Large intestine (tissue), 3 donors: Measurements from ENCODE around the gene XIST. TPM values are rescaled to one million over a fixed set of nuclear protein-coding genes. Genes with fewer than 3 reads are reported as not detected.
"Not testable (repeated sequence)": the region's sequence is repeated elsewhere in the genome, so short reads cannot be mapped to it uniquely, and the experiment has no call there.

Source experiments
- DNase-seq, 2 donors: peaks; one replicate each; pipeline versions ENCODE4 v3.0.0 to v3.0.0-alpha.2; 2013
- H3K27ac ChIP-seq: one replicate; pipeline ENCODE4 v1.5.1; 2013; ENCODE audit warnings: low read length
- H3K27me3 ChIP-seq: 2 replicates; pipeline ENCODE4 v1.6.1; 2013; ENCODE audit warnings: low read length; ENCODE audit not compliant: control insufficient read depth, insufficient read depth
- H3K36me3 ChIP-seq: 2 replicates; pipeline ENCODE4 v1.6.1; 2013; ENCODE audit warnings: low read length; ENCODE audit not compliant: control insufficient read depth, insufficient read depth
- H3K4me1 ChIP-seq: one replicate; pipeline ENCODE4 v1.6.1; 2013; ENCODE audit warnings: low read length; ENCODE audit not compliant: control insufficient read depth, insufficient read depth
- H3K4me3 ChIP-seq: one replicate; pipeline ENCODE4 v1.5.1; 2013; ENCODE audit warnings: low read length
- H3K9me3 ChIP-seq: one replicate; pipeline ENCODE4 v1.6.1; 2013; ENCODE audit warnings: mild to moderate bottlenecking, low read depth, low read length, moderate library complexity; ENCODE audit not compliant: control insufficient read depth
- WGBS: methylation state at CpG from one replicate; pipeline ENCODE4 v1.1.5; 2013; ENCODE audit warnings: low lambda C conversion rate; ENCODE audit not compliant: insufficient coverage; 5-methylcytosine and 5-hydroxymethylcytosine counted together
- polyA plus RNA-seq: library from polyadenylated mRNA; unstranded; fragments of 120-200 nt; gene quantifications from one replicate; pipeline ENCODE4 v1.2.1, GENCODE V29; 2013

XIST gene
- polyA plus RNA-seq, 1 donor = 0.42 TPM

DNA sequence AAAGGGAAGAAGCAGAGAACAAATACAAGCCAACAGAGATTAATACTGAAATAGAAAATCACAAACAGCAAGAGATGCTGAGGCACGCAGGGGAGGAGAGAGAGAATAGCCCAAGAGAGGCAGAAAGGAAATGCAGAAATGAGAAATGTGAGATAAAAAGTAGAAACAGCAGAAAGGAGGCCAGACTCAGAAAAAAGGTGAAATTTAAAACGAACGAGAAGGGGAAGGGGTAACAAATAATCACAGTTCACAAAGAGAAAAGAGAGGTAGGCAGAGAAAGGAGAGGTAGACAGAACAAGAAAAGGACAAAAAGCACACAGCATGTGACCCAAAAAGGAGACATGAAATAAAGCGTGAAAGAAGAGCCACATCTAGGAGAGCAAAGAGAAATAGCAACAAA lies 25.1 kb downstream of the XIST start:
- H3K27me3 ChIP-seq = no peaks in the 10 kb centered on the region
- 100% methylated on average over 2 of the region's 4 CpGs for WGBS
- no peaks in the 10 kb centered on the region for H3K36me3 ChIP-seq

DNA sequence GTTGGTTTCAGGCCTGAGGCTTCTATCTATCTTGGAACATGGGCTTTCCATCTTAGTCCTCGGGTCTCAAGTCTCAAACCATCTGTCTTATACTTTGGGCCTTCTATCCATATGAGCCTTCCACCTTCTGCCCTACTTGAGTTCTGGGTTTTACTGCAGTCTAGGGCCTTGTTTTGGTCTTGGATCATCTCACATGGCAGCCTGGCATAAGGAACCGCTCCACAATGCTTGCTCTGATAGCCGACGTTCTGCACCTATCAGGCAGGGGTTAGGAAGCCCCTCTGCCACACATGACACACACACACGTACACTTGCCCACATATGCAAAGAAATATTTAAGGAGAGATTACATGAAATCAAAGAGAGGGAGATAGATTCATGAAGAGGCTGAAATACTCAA lies 25.5 kb downstream of the XIST start:
- Histone ChIP-seq H3K9me3 (no peaks in the 10 kb centered on the region), H3K4me3 (no peak overlapping the region), H3K27ac (no peak overlapping the region), H3K4me1 (no peaks in the 10 kb centered on the region), H3K36me3 (no peaks in the 10 kb centered on the region), H3K27me3 (no peaks in the 10 kb centered on the region)
- no peak for DNase-seq
- no CpG with 5 or more reads among the region's 5 CpGs for WGBS

More for the DNA sequence above, 25.1 kb downstream of the XIST start:
- Histone ChIP-seq H3K4me1 (no peaks in the 10 kb centered on the region), H3K9me3 (no peaks in the 10 kb centered on the region), H3K27ac (no peak overlapping the region), H3K4me3 (no peak overlapping the region)
- DNase-seq = no peak

DNA sequence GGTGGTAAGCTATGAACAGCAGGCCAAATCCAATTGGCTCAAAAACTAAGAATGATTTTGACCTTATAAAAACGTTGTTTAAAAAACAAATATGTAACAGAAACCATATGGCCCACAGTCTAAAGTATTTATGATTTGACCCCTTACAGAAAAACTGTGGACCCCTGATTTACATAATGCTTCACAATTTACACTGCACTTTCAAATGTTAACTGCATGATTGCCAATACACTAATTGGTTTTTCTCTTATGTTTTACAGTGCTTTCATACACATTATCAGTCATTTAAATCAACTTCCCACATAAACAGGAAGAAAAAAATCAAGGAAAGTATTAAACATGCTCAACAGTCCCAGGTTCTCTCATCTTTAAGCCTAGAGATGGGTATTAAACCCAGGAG lies 26.9 kb downstream of the XIST start:
- H3K4me3 ChIP-seq = no peak overlapping the region
- H3K27ac ChIP-seq = no peak overlapping the region
- WGBS = no CpG with 5 or more reads among the region's 1 CpG
- no peak for DNase-seq
- no peaks in the 10 kb centered on the region for H3K9me3 ChIP-seq
- no peaks in the 10 kb centered on the region for H3K36me3 ChIP-seq
- H3K4me1 ChIP-seq = no peaks in the 10 kb centered on the region
- no peaks in the 10 kb centered on the region for H3K27me3 ChIP-seq

DNA sequence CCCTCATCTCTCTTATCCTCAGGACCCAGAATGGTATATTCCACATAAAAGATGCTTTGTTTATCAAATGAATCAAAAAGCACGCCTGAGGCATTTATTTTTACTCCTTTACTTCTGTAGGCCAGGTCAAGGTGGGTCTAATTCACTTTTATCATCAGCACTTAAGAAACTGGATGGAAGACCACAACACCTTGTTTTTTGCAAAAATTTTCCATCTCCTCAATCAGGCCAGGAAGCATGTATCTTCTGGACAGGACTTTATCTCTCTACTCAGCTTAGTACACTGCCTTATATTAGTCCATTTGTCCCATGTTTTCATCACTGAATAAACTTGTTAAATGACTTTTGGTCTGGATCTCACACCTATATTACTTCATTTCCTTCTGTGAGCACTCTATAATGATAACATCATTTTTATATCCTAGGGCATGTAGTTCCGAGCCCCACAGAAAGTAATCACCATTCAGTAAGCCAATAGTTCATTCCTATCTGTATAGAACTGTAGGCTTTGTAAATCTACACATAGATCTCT lies 29.0 kb downstream of the XIST start:
- no peaks in the 10 kb centered on the region for H3K36me3 ChIP-seq
- no peak overlapping the region for H3K4me3 ChIP-seq

DNA sequence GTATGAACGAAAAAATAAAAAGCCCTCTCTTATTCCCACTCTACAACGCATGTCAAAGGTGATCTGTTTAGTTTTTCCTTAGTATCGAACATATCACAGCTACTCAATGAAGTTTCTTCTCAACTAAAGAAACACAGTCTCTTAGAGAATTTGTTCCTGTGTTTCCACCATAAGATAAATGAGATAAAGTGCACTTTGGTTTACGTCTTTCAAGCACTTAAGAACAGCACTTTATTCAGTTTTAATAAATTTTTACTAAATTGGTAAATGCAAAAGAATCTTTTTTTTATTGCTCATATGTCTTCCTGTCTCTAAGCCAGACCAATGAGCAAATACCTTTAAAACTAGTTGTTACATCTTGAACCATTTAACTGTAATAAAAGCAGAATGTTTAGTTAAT lies 29.7 kb downstream of the XIST start:
- no peak for DNase-seq
- WGBS = no CpG with 5 or more reads among the region's 4 CpGs

More for the DNA sequence above, 29.0 kb downstream of the XIST start:
- Histone ChIP-seq H3K27me3 (no peaks in the 10 kb centered on the region), H3K4me1 (no peaks in the 10 kb centered on the region), H3K9me3 (no peaks in the 10 kb centered on the region), H3K27ac (no peak overlapping the region)
- DNase-seq = no peak
- WGBS = no CpG with 5 or more reads among the region's 2 CpGs

DNA sequence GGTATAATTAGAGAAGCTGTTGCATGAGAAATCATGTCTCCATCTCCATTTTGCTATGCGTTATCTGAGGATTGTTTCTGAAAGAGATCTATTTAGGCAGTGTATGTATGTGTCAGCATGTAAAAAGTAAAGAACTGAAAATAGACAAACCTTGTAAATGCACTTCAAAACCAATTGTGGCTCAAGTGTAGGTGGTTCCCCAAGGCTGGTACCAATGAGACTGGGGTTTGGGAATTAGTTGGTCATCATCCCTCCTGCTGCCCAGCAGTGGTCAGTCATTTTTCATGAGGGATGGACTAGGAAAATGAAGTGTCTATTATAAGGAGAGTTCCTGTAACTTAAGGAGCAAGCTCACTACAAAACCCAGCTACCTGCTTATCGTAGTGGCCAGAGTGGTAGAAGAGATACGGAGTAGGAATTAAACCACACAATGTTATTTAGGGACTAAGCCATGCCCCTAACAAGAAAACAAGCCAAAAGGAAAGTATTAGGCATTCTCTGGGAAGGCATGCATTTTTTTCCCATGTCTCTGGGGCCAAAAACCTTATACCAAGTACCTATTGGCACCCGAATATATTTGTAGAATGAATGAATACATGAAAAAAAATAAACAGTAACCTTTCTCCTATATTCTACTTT lies 30.5 kb downstream of the XIST start:
- DNase-seq = no peak
- Histone ChIP-seq H3K27ac (no peak overlapping the region), H3K9me3 (no peaks in the 10 kb centered on the region), H3K4me3 (no peak overlapping the region), H3K36me3 (no peaks in the 10 kb centered on the region), H3K27me3 (no peaks in the 10 kb centered on the region), H3K4me1 (no peaks in the 10 kb centered on the region)
- WGBS = no CpG with 5 or more reads among the region's 4 CpGs

More for the DNA sequence above, 29.7 kb downstream of the XIST start:
- no peaks in the 10 kb centered on the region for H3K4me1 ChIP-seq
- H3K27ac ChIP-seq = no peak overlapping the region
- no peak overlapping the region for H3K4me3 ChIP-seq
- H3K36me3 ChIP-seq = no peaks in the 10 kb centered on the region
- no peaks in the 10 kb centered on the region for H3K9me3 ChIP-seq
- H3K27me3 ChIP-seq = no peaks in the 10 kb centered on the region

DNA sequence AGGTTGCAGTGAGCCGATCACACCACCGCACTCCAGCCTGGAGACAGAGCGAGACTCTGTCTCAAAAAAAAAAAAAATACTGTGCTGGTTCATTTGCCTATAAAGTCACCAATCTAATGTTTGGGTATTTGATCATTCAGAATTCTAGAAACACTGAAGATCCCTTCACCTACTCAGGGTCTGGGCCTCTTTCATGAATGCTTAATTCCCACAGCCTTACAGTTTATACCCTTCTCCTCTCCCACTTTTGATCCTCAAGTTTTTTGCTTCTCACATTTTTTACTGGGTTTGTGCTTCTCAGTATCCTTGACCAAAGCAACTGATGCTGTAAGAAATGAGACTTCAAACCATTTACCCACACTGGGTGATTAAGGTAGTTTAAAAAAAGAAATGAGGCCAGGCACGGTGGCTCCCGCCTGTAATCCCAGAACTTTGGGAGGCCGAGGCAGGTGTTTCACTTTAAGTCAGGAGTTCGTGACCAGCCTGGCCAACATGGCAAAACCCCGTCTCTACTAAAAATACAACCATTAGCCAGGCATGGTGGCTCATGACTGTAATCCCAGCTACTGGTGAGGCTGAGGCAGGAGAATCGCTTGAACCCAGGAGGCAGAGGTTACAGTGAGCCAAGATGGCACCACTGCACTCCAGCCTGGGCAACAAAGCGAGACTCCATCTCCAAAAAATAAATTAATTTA lies 32.5 kb downstream of the XIST start:
- H3K9me3 ChIP-seq, H3K4me1 ChIP-seq, DNase-seq, H3K27ac ChIP-seq, H3K4me3 ChIP-seq, H3K36me3 ChIP-seq, H3K27me3 ChIP-seq: not testable (repeated sequence)
- WGBS = no CpG with 5 or more reads among the region's 10 CpGs

DNA sequence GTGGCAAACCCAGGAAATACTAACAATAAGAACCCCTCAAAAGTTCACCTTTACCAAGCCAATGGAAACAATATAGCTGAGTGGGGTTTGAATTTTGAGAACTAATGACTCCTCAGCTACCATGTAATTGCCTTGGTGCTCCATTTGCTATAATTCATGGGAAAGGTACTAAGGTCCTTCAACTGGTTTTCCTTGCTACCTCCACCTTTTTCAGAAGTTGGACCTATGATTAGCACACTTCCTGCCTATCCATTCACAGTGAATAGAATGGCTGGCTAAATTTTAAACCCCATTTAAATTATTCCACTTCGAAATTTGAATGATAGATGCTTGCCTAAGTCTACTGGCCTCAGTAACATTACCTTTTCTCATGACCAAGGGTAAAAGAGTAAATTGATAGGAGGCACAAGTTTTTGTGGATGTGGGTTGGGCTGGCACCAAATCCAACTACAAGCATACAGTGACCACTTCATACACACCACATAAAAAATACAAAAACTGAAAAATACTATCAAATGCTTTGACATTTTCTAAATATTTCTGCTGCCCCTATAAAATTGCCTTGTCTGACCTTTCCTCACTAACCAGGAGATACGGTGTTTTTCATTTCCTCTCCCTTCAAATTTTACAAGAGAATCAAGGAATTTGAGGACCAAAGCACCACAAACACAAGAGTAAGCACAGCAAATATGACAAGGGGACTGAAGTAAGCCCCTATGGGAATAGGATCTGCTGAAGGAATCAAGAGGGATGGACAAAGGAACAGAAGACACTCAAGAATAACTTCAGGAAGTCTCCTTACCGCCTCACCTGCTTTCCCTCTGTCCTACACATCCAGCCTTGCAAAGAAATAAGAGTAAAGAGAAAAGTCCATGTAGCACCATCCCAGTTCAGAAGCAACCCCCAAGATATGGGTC lies 34.1 kb downstream of the XIST start:
- no CpG with 5 or more reads among the region's 3 CpGs for WGBS

DNA sequence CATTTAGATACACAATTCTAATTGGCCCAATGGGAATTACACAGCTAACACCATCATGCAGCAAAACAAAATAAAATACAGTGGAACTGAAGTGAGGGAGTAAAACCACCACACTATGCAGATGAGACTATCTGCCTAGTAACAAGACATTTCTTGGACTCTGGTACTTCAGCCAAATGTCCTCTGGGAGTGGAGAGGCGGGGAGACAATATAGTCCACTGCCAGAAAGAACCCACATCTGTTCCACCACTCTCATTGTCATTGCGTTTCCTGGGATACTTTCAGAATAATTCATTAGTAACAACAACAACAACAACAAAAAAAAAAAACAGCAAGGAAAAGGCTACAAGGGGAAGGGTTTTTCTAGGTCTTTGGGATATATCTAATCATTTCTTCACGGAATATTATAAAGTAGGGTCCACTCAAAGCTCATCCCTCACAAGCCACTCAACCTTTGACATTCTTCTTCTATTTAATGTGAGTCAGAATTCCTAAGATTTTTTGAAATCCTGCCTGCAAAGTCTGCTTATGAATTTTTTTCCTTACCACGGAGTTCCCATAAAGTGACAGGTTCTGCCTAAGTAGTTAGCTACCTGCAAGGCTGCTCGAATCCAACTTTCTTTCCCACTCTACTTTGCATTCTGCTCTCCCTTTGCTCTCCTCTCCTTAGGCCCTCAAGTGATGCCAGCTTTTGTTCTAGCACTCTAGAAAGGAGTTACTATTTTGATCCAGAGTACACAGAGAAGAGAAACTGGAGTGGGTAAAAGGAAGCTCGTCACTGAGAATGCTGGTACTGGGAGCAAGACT lies 34.9 kb downstream of the XIST start:
- no peak for DNase-seq
- Histone ChIP-seq H3K27ac (no peak overlapping the region), H3K9me3 (no peaks in the 10 kb centered on the region), H3K4me1 (no peaks in the 10 kb centered on the region), H3K27me3 (no peaks in the 10 kb centered on the region), H3K36me3 (no peaks in the 10 kb centered on the region), H3K4me3 (no peak overlapping the region)
- WGBS = no CpG with 5 or more reads among the region's 6 CpGs

More for the DNA sequence above, 34.1 kb downstream of the XIST start:
- no peaks in the 10 kb centered on the region for H3K36me3 ChIP-seq
- DNase-seq = no peak
- no peak overlapping the region for H3K27ac ChIP-seq
- no peaks in the 10 kb centered on the region for H3K4me1 ChIP-seq
- H3K9me3 ChIP-seq = no peaks in the 10 kb centered on the region
- H3K4me3 ChIP-seq = no peak overlapping the region
- H3K27me3 ChIP-seq = no peaks in the 10 kb centered on the region

DNA sequence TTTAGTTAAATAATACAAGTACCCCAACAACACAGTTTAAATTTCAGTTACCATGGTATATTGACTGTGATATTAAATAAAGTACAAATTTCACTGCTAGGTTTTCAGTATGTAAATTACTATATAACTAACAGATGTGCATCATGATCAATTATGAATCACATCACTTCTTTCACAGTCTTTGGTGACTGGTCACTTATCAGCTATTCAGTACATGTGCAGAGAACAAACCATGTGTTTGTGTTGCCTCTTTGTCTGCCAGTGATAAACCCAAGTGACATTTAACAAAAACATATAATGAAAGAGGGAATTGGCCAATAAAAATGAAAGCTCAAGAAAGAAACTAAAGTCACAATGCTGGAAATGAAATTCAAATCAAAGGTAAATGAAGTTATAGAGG lies 40.3 kb downstream of the XIST start:
- H3K27me3 ChIP-seq = no peaks in the 10 kb centered on the region
- H3K36me3 ChIP-seq = no peaks in the 10 kb centered on the region
- H3K4me1 ChIP-seq = no peaks in the 10 kb centered on the region
- H3K27ac ChIP-seq = no peak overlapping the region
- no peak for DNase-seq
- no peak overlapping the region for H3K4me3 ChIP-seq
- no peaks in the 10 kb centered on the region for H3K9me3 ChIP-seq
